K562 (cell line): Measurements from ENCODE around the gene TNIK. TPM values are rescaled to one million over a fixed set of nuclear protein-coding genes. Genes with fewer than 3 reads are reported as not detected.

Experiments used
- ATAC-seq: fragments of 200-7000 bp; cut with Tn5 transposase; 3 replicates; pipeline ENCODE4 v1.9.1; 2020; ENCODE audit warnings: moderate library complexity
- BruUV-seq: library from RNA; stranded (reverse); fragments of 400-500 nt; replicated peaks from 2 replicates; lab custom pipeline; 2021; lab: Mats Ljungman, UMichigan
- CTCF ChIA-PET: fragments of 300-600 bp; formaldehyde crosslinking; extraction: SDS; loops from one replicate; lab custom pipeline; 2021; ENCODE audit warnings: low intra/inter-chr PET ratio; lab: Yijun Ruan, JAX
- POLR2A ChIA-PET: fragments of 300-600, 350-650 bp; sonication (Branson Sonifier 250); formaldehyde crosslinking; extraction: SDS; loops from one replicate; lab custom pipeline; 2021; ENCODE audit warnings: antibody characterized with exemption, inconsistent platforms; lab: Yijun Ruan, JAX
- DNase-seq, 4 experiments: peaks; one replicate each; pipeline versions ENCODE4 v3.0.0 to v3.0.0-alpha.2; 2011 to 2018; ENCODE audit warnings: low spot score in 3 of 4, mixed read lengths in 3 of 4; ENCODE audit errors: extremely low read depth in 1 of 4
- FAIRE-seq: peaks from 2 replicates; lab custom pipeline; 2011; peaks lifted over from hg19 to GRCh38; lab: Jason Lieb, UNC
- H2AFZ ChIP-seq: 2 replicates; pipeline ENCODE4 v1.6.0; 2011; ENCODE audit warnings: low read depth, low read length, control low read depth, inconsistent platforms
- H3K27ac ChIP-seq: fragments of 200-600 bp; 3 replicates; pipeline ENCODE4 v1.8.0; 2011; ENCODE audit warnings: low read depth, mild to moderate bottlenecking, control low read depth, inconsistent platforms, low read length, moderate library complexity, mixed read lengths; ENCODE audit errors: extremely low read depth
- H3K27me3 ChIP-seq, 2 experiments: fragments of 300-600 bp in 1 of 2; 2 replicates in 1 of 2; 3 replicates in 1 of 2; pipeline versions ENCODE4 v1.6.0 to v1.8.0; 2011; ENCODE audit warnings: inconsistent platforms in 2 of 2, low read length in 2 of 2, mild to moderate bottlenecking in 1 of 2, mixed read lengths in 1 of 2, moderate library complexity in 1 of 2; ENCODE audit not compliant: control insufficient read depth in 2 of 2, insufficient read depth in 2 of 2
- H3K36me3 ChIP-seq: fragments of 300-600 bp; 3 replicates; pipeline ENCODE4 v1.8.0; 2011; ENCODE audit warnings: mild to moderate bottlenecking, low read length, inconsistent platforms; ENCODE audit not compliant: control insufficient read depth, insufficient read depth
- H3K4me1 ChIP-seq, 2 experiments: fragments of 200-600 bp in 1 of 2; replicated peaks in 1 of 2; 2 replicates in 1 of 2; 3 replicates in 1 of 2; pipeline versions ENCODE4 v1.5.1 to v1.8.0; 2011; ENCODE audit warnings: inconsistent platforms in 2 of 2, low read length in 2 of 2, mild to moderate bottlenecking in 1 of 2, mixed read lengths in 1 of 2, moderate library complexity in 1 of 2; ENCODE audit not compliant: control insufficient read depth in 2 of 2, insufficient read depth in 2 of 2
- H3K4me2 ChIP-seq: 2 replicates; pipeline ENCODE4 v1.6.1; 2011; ENCODE audit warnings: low read length, control low read depth, inconsistent platforms, mixed read lengths; ENCODE audit not compliant: insufficient read depth
- H3K4me3 ChIP-seq: fragments of 200-600 bp; sonication (generic), shearing (Covaris generic); 2 replicates; pipeline ENCODE4 v1.5.1; 2016; ENCODE audit warnings: control low read depth, inconsistent platforms
- H3K79me2 ChIP-seq: fragments of 200-600 bp; 3 replicates; pipeline ENCODE4 v1.8.0; 2011; ENCODE audit warnings: low read length, inconsistent platforms; ENCODE audit not compliant: control insufficient read depth, insufficient read depth
- H3K9ac ChIP-seq, 2 experiments: 2 replicates each; pipeline versions ENCODE4 v1.6.0 to v1.6.1; 2011; ENCODE audit warnings: low read depth in 2 of 2, low read length in 2 of 2, control low read depth in 1 of 2, inconsistent platforms in 1 of 2, mild to moderate bottlenecking in 1 of 2, mixed read lengths in 1 of 2; ENCODE audit not compliant: insufficient read depth in 1 of 2
- H3K9me1 ChIP-seq: one replicate; pipeline ENCODE4 v1.6.0; 2011; ENCODE audit warnings: inconsistent platforms, mild to moderate bottlenecking, low read length, moderate library complexity; ENCODE audit not compliant: control insufficient read depth, insufficient read depth
- H3K9me3 ChIP-seq: replicated peaks from 2 replicates; pipeline ENCODE4 v1.5.1; 2011; ENCODE audit warnings: low read depth, low read length, inconsistent platforms; ENCODE audit not compliant: control insufficient read depth, insufficient read depth
- H4K20me1 ChIP-seq: replicated peaks from 2 replicates; pipeline ENCODE4 v1.6.1; 2011; ENCODE audit warnings: low read length, inconsistent platforms, mixed read lengths; ENCODE audit not compliant: control insufficient read depth, insufficient read depth
- EHMT2 ChIP-seq: fragments of 450-650 bp; IDR thresholded peaks from 2 replicates; pipeline ENCODE4 v1.6.1; 2018; ENCODE audit warnings: antibody characterized with exemption
- NR2F6 ChIP-seq: fragments of 450-650 bp; formaldehyde crosslinking; IDR thresholded peaks from 2 replicates; pipeline ENCODE4 v1.4.0; 2020; ENCODE audit warnings: mild to moderate bottlenecking
- ZNF316 ChIP-seq: fragments of 450-650 bp; IDR thresholded peaks from 2 replicates; pipeline ENCODE4 v1.6.1; 2016
- WGBS: fragments of 100-300 bp; shearing (Covaris generic); methylation state at CpG from one replicate; pipeline ENCODE4 v1.1.6; 2016; ENCODE audit warnings: low coverage, mixed read lengths; ENCODE audit not compliant: insufficient coverage; ENCODE audit errors: missing lambda C conversion rate; 5-methylcytosine and 5-hydroxymethylcytosine counted together
- in situ Hi-C: fragments of 300-500 bp; cut with MboI; formaldehyde crosslinking; loops from 4 replicates; pipeline ENCODE4 v1.15.0; 2018; ENCODE audit warnings: inconsistent platforms, mixed read lengths
- intact Hi-C: fragments of 100-400 bp; cut with micrococcal nuclease; formaldehyde crosslinking; loops from 2 replicates; pipeline ENCODE4 v1.14.2; 2022
- polyA plus RNA-seq, 8 experiments: library from polyadenylated mRNA; depleted of rRNA in 4 of 8; stranded (reverse) in 5 of 8; unstranded in 3 of 8; fragments of >200 nt; fragmentation: Nextera tagmentation in 2 of 8; fragmentation: Illumina TruSeq in 1 of 8; extraction: Ambion mirVana in 2 of 8; extraction: Trizol in 1 of 8; gene quantifications; 2 replicates each; pipeline versions ENCODE4 v1.2.1 to v1.2.3, GENCODE V29; 2011 to 2014; ENCODE audit warnings: inconsistent platforms in 1 of 8, missing spikeins in 1 of 8
- total RNA-seq, 7 experiments: library from RNA; depleted of rRNA in 6 of 7; stranded (reverse); fragments of >200 nt in 6 of 7; fragmentation: Illumina TruSeq in 2 of 7; extraction: Trizol in 2 of 7; gene quantifications; 2 replicates each; pipeline versions ENCODE4 v1.2.1 to v1.2.3, GENCODE V29; 2011 to 2021; ENCODE audit warnings: low replicate concordance in 1 of 7
- TF ChIP-seq, protein P1 (sequence below): fragments of 450-650 bp; formaldehyde crosslinking; conservative IDR thresholded peaks from 2 replicates; pipeline ENCODE4 v1.4.0; 2022; ENCODE audit warnings: mild to moderate bottlenecking, missing genetic modification characterization

The TNIK gene
- total and polyA plus RNA-seq, 9 of the 15 experiments (the other 6 are each of a cell fraction or from before 2014, with no cell fraction given) = 6.6 to 39.0 (median 24.7) TPM

DNA sequence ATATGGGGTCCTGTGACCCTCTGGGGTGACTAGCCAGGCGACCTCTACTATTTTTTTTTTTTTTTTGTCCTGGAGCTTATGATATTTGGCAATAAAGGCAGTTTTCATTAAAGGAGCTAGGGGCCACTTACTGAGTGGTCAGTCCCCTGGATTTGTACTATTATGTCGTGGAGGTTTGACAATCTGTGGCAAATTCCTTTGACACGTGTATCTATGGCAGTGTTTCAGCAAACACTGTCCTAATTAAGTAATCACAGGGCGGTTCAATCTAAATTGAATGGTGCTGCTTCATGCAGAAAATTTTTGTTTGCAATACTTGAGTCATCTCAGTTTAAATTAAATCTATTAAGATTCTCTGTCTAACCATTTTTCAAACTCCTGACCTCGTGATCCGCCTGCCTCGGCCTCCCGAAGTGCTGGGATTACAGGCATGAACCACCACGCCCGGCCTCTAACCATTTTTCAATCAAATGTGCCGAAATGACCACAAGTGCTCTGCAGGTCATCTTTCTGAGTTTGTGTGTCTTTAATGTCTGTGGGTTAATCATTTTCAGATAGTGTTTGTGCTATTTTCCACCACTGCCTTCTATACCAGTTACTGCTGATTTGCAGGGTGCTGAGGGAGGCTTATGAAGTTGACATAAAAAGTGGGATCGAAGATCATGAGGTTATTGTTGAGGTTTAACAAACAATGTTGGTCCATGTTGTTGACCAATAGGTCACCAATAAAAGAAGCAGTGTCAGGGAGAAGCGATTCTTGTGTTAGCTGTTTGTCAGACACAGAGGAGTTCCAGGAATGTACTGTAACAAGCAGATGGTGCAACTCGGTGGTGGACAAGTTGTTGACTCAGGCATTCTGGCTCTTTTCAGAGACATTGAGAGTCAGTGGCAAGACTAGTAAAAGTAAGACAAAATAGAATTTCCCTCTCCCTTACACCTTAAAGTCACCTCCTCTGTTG lies 415.1 kb downstream of the TNIK start:
- Histone ChIP-seq H2AFZ (peak overlapping the region; percentile 65; the same call in 1 of the 2 replicates), H3K27me3 (0 out of 5 replicates have a peak, but pooled peaks cover 0 to 2% of the 10 kb centered on the region in 2 experiments), H3K36me3 (no peaks in the 10 kb centered on the region), H3K4me2 (no peak overlapping the region), H3K79me2 (no peaks in the 10 kb centered on the region), H3K4me1 (no peaks in the 10 kb centered on the region), H3K27ac (no peak overlapping the region), H3K9ac (no peak overlapping the region), H3K9me1 (no peaks in the 10 kb centered on the region), H3K4me3 (no peak overlapping the region), H4K20me1 (no peaks in the 10 kb centered on the region), H3K9me3 (no peaks in the 10 kb centered on the region)
- in situ Hi-C loops = loop anchor here (10.0 kb wide), 1 partner anchor 520 kb away; no protein-coding TSS in a partner anchor
- POLR2A ChIA-PET = interaction anchor here (0.6 kb wide), 1 partner anchor 64 kb away, joined by 3 read pairs; no protein-coding TSS in a partner anchor
- intact Hi-C loops = loop anchor here (5.0 to 10.0 kb wide), 2 partner anchors 83 to 420 kb away; partner anchors contain the start of gene TNIK
- FAIRE-seq = no peak
- no peak for ATAC-seq
- 23% methylated on average over 14 of the region's 14 CpGs for WGBS
- CTCF ChIA-PET = no interaction called here
- DNase-seq = no peak
- TF ChIP-seq, protein P1, sequence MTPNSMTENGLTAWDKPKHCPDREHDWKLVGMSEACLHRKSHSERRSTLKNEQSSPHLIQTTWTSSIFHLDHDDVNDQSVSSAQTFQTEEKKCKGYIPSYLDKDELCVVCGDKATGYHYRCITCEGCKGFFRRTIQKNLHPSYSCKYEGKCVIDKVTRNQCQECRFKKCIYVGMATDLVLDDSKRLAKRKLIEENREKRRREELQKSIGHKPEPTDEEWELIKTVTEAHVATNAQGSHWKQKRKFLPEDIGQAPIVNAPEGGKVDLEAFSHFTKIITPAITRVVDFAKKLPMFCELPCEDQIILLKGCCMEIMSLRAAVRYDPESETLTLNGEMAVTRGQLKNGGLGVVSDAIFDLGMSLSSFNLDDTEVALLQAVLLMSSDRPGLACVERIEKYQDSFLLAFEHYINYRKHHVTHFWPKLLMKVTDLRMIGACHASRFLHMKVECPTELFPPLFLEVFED (CRISPR knock-in tag) = no peak
- no peak for TF ChIP-seq NR2F6
- 0 out of 2 replicates have a peak, but pooled peaks have one; percentile 12 for TF ChIP-seq ZNF316
- TF ChIP-seq EHMT2 = no peak
- BruUV-seq = no TSS peak
